NT2/D1 (cell line): ENCODE results near the gene NTM.
"Not testable (repeated sequence)": the region's sequence is repeated elsewhere in the genome, so short reads cannot be mapped to it uniquely, and the experiment has no call there.

Experiments
- DNase-seq: peaks from one replicate; pipeline ENCODE4 v3.0.0-alpha.2; 2011; ENCODE audit warnings: low read depth, low spot score
- H3K27me3 ChIP-seq: 2 replicates; pipeline ENCODE4 v1.6.0; 2011; ENCODE audit warnings: mild to moderate bottlenecking; ENCODE audit not compliant: insufficient read length, insufficient read depth
- H3K36me3 ChIP-seq: 2 replicates; pipeline ENCODE4 v1.6.1; 2011; ENCODE audit warnings: mild to moderate bottlenecking, low read length, mixed read lengths; ENCODE audit not compliant: insufficient read depth, insufficient read length
- H3K4me1 ChIP-seq: 2 replicates; pipeline ENCODE4 v1.5.1; 2011; ENCODE audit not compliant: insufficient read depth, insufficient read length
- H3K4me3 ChIP-seq: 2 replicates; pipeline ENCODE4 v1.5.1; 2011; ENCODE audit warnings: low read depth; ENCODE audit not compliant: insufficient read length
- H3K9ac ChIP-seq: 2 replicates; pipeline ENCODE4 v1.6.0; 2011; ENCODE audit warnings: low read depth; ENCODE audit not compliant: insufficient read length
- H3K9me3 ChIP-seq: 2 replicates; pipeline ENCODE4 v1.5.1; 2011; ENCODE audit warnings: mild to moderate bottlenecking, low read length; ENCODE audit not compliant: insufficient read depth
- SUZ12 ChIP-seq: IDR thresholded peaks from 2 replicates; pipeline ENCODE4 v1.6.1; 2011; ENCODE audit not compliant: insufficient read length, insufficient read depth; ENCODE audit errors: extremely low read depth
- YY1 ChIP-seq: IDR thresholded peaks from 2 replicates; pipeline ENCODE4 v1.6.1; 2011; ENCODE audit not compliant: insufficient read length, insufficient read depth
- ZNF274 ChIP-seq: IDR thresholded peaks from 2 replicates; pipeline ENCODE4 v1.6.1; 2011; ENCODE audit warnings: mild to moderate bottlenecking, low read depth, low read length

Gene NTM

GRCh38 chr11:131334601-131335000 is 35.8 kb upstream of the NTM start:
- Histone ChIP-seq H3K4me1 (no peaks in the 10 kb centered on the region), H3K9me3 (no peaks in the 10 kb centered on the region), H3K27me3 (no peaks in the 10 kb centered on the region), H3K4me3 (no peak overlapping the region), H3K9ac (no peak overlapping the region), H3K36me3 (no peaks in the 10 kb centered on the region)
- TF ChIP-seq YY1, result no peak
- no peak for TF ChIP-seq SUZ12
- no peak for TF ChIP-seq ZNF274
- no peak for DNase-seq

GRCh38 chr11:131341900-131342299 is 28.5 kb upstream of the NTM start:
- H3K27me3 ChIP-seq, H3K36me3 ChIP-seq, H3K9me3 ChIP-seq, DNase-seq, H3K9ac ChIP-seq, H3K4me3 ChIP-seq, H3K4me1 ChIP-seq: not testable (repeated sequence)

- not testable (repeated sequence) for H3K27me3 ChIP-seq, H3K4me1 ChIP-seq, H3K9ac ChIP-seq, H3K36me3 ChIP-seq, H3K4me3 ChIP-seq, H3K9me3 ChIP-seq, DNase-seq
These were observed 28.0 kb upstream of the NTM start for GRCh38 chr11:131342442-131342841.

- H3K4me1 ChIP-seq, result no peaks in the 10 kb centered on the region
- TF ChIP-seq YY1 (no peak), ZNF274 (no peak), SUZ12 (no peak)
These were observed 25.0 kb upstream of the NTM start for GRCh38 chr11:131345406-131345805.

GRCh38 chr11:131349368-131350086 is 20.9 kb upstream of the NTM start:
- H3K4me1 ChIP-seq, result no peaks in the 10 kb centered on the region
- no peak overlapping the region for H3K9ac ChIP-seq
- no peaks in the 10 kb centered on the region for H3K9me3 ChIP-seq
- TF ChIP-seq YY1, result no peak
- no peak for TF ChIP-seq SUZ12
- TF ChIP-seq ZNF274, result no peak
- no peaks in the 10 kb centered on the region for H3K36me3 ChIP-seq
- no peaks in the 10 kb centered on the region for H3K27me3 ChIP-seq
- no peak overlapping the region for H3K4me3 ChIP-seq
- no peak for DNase-seq

More at GRCh38 chr11:131345406-131345805, 25.0 kb upstream of the NTM start:
- Histone ChIP-seq H3K36me3 (no peaks in the 10 kb centered on the region), H3K9ac (no peak overlapping the region), H3K27me3 (no peaks in the 10 kb centered on the region), H3K9me3 (no peaks in the 10 kb centered on the region), H3K4me3 (no peak overlapping the region)
- no peak for DNase-seq

GRCh38 chr11:131350872-131351271 is 19.5 kb upstream of the NTM start:
- TF ChIP-seq ZNF274 (no peak), YY1 (no peak), SUZ12 (no peak)
- DNase-seq, result no peak
- no peaks in the 10 kb centered on the region for H3K27me3 ChIP-seq
- H3K9ac ChIP-seq, result no peak overlapping the region
- H3K9me3 ChIP-seq, result no peaks in the 10 kb centered on the region
- H3K4me1 ChIP-seq, result no peaks in the 10 kb centered on the region
- H3K36me3 ChIP-seq, result no peaks in the 10 kb centered on the region
- no peak overlapping the region for H3K4me3 ChIP-seq

GRCh38 chr11:131351848-131352247 is 18.6 kb upstream of the NTM start:
- no peaks in the 10 kb centered on the region for H3K9me3 ChIP-seq
- H3K4me3 ChIP-seq, result no peak overlapping the region
- H3K9ac ChIP-seq, result no peak overlapping the region
- no peak for DNase-seq
- H3K36me3 ChIP-seq, result no peaks in the 10 kb centered on the region
- no peaks in the 10 kb centered on the region for H3K4me1 ChIP-seq
- no peak for TF ChIP-seq SUZ12
- no peak for TF ChIP-seq ZNF274
- no peak for TF ChIP-seq YY1
- no peaks in the 10 kb centered on the region for H3K27me3 ChIP-seq

- TF ChIP-seq YY1 (no peak), SUZ12 (no peak), ZNF274 (no peak)
- Histone ChIP-seq H3K4me3 (no peak overlapping the region), H3K9me3 (no peaks in the 10 kb centered on the region), H3K36me3 (no peaks in the 10 kb centered on the region), H3K27me3 (no peaks in the 10 kb centered on the region), H3K9ac (no peak overlapping the region), H3K4me1 (no peaks in the 10 kb centered on the region)
- DNase-seq, result no peak
These were observed 16.6 kb upstream of the NTM start for GRCh38 chr11:131353766-131354165.
